ENCODE data around the gene CLDN4. TPM values are rescaled to one million over a fixed set of nuclear protein-coding genes. Genes with fewer than 3 reads are reported as not detected.

CLDN4 gene
- total RNA-seq, 4 donors from 2014 or later, result 208 to 533 (median 298) TPM

DNA sequence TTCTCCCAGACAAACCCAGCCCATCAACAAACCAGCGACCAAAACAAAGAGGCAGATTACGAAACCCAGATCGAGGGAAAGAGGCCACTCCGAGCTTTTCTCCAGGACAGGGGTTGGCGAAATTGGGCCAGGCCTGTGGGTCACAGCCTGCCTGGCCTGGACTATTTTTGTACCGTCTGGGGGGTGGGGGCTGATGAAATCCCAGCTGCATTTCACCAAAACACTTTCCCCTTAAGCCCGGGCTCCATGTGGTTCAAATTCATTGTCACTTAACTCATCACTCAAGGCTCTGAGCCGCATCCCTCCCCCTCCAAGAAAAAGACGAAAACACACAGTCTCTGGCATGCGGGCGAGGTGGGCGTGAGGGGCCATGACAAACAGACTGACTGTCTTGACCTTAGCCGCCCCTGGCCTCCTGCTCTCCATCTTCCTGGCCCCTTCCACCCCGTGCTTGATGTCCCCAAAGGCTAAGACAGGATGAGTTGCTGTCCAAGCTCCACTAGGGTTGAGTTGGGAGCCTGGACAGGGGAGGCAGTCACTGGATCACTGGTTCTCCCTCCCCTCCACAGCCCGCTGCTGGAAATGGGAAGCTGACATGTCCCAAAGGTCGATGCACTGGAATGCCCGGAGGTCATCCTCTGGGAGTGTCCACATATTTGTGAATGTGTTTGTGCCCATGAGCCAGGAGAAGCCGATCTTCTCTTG is 49.3 kb downstream of the CLDN4 start:
- DNase-seq (ENCODE audit: low spot score in 2 of 2), result peak; percentile 78 to 95
- WGBS, 2 donors, result 40 to 43% methylated on average over 17 to 18 of the region's 18 CpGs
- intact Hi-C loops (cut with DNase I; ENCODE audit: low total_unique reads), result no loop called here
- H3K4me3 ChIP-seq (ENCODE audit: low read depth, poor library complexity, severe bottlenecking), result no peak overlapping the region
- TF ChIP-seq, protein P1, sequence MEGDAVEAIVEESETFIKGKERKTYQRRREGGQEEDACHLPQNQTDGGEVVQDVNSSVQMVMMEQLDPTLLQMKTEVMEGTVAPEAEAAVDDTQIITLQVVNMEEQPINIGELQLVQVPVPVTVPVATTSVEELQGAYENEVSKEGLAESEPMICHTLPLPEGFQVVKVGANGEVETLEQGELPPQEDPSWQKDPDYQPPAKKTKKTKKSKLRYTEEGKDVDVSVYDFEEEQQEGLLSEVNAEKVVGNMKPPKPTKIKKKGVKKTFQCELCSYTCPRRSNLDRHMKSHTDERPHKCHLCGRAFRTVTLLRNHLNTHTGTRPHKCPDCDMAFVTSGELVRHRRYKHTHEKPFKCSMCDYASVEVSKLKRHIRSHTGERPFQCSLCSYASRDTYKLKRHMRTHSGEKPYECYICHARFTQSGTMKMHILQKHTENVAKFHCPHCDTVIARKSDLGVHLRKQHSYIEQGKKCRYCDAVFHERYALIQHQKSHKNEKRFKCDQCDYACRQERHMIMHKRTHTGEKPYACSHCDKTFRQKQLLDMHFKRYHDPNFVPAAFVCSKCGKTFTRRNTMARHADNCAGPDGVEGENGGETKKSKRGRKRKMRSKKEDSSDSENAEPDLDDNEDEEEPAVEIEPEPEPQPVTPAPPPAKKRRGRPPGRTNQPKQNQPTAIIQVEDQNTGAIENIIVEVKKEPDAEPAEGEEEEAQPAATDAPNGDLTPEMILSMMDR (IDR thresholded peaks at IDR 0.05), result no peak
- TF ChIP-seq POLR2A (IDR thresholded peaks at IDR 0.05), result no peak

DNA sequence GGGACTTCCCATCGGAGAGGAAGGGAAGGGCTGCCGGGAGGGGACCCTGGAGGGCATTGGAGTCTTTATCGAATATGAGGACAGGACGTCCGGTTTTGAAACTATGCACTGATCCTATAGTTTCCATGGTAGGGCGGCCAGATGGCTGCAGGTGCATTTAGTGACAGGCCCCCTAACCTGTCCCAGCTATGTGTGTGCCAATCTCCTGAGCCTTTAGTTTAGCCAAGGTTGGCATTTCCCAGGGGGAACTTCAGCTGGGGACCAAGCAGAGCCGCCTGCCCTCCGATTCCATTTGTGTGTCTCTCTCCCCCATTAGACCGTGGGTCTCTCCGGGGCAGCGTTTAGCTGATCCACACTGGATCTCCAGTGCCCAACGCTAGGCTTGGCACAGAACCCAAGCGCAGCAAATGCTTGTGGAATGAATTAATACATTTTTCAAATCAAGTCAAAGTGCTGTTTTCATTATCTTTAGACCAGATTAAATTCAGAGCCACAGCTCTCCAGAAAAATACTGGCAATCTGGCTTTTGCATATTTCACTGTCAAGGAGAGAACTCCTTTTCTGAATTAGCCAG is 50.0 kb downstream of the CLDN4 start:
- 30 to 33% methylated on average over 13 of the region's 13 CpGs for WGBS, 2 donors
- no peak for TF ChIP-seq POLR2A (IDR thresholded peaks at IDR 0.05)
- TF ChIP-seq, protein P1 (IDR thresholded peaks at IDR 0.05), result no peak
- DNase-seq (ENCODE audit: low spot score in 2 of 2), result no peak
- intact Hi-C loops (cut with DNase I; ENCODE audit: low total_unique reads), result no loop called here
- H3K4me3 ChIP-seq (ENCODE audit: low read depth, poor library complexity, severe bottlenecking), result no peak overlapping the region

DNA sequence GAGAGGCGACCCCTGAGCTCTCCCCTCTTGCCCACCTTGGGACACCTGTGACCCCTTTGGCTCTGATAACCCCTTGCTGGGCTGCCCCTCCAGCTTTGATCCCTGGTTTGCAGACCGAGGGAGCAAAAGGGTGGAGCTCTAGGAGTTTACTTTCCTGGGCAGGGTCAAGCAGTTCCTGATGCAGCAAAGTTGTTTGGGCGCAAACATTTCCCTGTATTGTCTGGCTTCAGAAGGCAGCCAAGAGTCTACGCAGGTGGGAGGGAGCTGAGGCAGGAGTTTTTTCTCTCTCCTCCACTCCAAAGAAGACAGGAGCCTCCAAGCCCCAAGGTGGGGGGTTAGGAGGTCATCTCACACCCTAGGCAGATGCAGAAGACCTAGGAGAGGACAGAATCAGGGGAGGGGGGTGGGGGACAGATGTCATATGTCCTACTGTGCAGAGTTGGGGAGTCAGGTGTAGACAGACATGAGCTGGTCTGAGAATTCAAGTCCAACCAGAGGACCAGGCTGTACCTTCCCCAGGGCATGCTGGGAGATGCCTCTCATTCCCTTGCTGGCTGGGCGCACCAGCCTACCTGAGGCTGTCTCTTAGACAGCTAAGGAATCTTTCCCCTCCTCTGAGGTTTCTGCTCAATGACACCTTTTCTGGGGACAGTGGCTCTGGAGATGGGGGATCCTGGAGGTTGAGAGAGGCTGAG is 50.7 kb downstream of the CLDN4 start:
- H3K4me3 ChIP-seq (ENCODE audit: low read depth, poor library complexity, severe bottlenecking), result no peak overlapping the region
- DNase-seq (ENCODE audit: low spot score in 2 of 2), result no peak
- 22 to 33% methylated on average over 5 of the region's 5 CpGs for WGBS, 2 donors
- no peak for TF ChIP-seq POLR2A (IDR thresholded peaks at IDR 0.05)
- TF ChIP-seq, protein P1 (IDR thresholded peaks at IDR 0.05), result no peak
- intact Hi-C loops (cut with DNase I; ENCODE audit: low total_unique reads), result no loop called here

DNA sequence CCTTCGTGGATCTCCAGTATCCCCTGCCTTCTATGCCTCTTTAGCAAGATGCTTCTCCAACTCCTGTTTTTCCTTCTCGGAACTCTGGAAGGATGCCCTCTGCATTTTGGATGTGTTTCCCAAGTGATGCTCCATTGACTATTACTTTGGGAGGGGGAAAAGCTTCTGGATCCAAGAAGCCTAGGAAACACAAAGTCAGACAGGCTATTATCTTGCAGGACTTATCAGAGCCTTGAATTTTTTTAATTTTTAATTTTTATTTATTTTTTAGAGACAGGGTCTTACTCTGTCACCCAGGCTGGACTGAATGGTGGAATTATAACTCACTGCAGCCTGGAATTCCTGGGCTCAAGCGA is 51.2 kb downstream of the CLDN4 start:
- intact Hi-C loops (cut with DNase I; ENCODE audit: low total_unique reads), result no loop called here
- TF ChIP-seq, protein P1 (IDR thresholded peaks at IDR 0.05), result no peak
- TF ChIP-seq POLR2A (IDR thresholded peaks at IDR 0.05), result no peak
- 75 to 91% methylated on average over 3 of the region's 3 CpGs for WGBS, 2 donors
- H3K4me3 ChIP-seq (ENCODE audit: low read depth, poor library complexity, severe bottlenecking), result no peak overlapping the region
- no peak for DNase-seq (ENCODE audit: low spot score in 2 of 2)

Other genes starting within 250 kb of the CLDN4 start
- 10 to 100 TPM in 1 of 4 donors, 1 to 10 TPM in 3; 1.3 to 12.0 (median 5.6) TPM for gene MLXIPL, start 206.5 kb upstream of the CLDN4 start, total RNA-seq
- 1 to 10 TPM; 2.4 to 6.9 (median 4.1) TPM for gene VPS37D, start 163.2 kb upstream of the CLDN4 start, total RNA-seq
- gene DNAJC30, start 147.5 kb upstream of the CLDN4 start, total RNA-seq, result 1 to 10 TPM; 3.4 to 6.1 (median 4.1) TPM
- 10 to 100 TPM; 46.3 to 57.8 (median 53.2) TPM for gene BUD23, start 147.4 kb upstream of the CLDN4 start, total RNA-seq
- 1 to 10 TPM; 2.9 to 9.2 (median 4.6) TPM for gene STX1A, start 111.3 kb upstream of the CLDN4 start, total RNA-seq
- 10 to 100 TPM; 24.9 to 29.0 (median 26.3) TPM for gene ABHD11, start 92.2 kb upstream of the CLDN4 start, total RNA-seq
- 10 to 100 TPM; 11.8 to 24.3 (median 19.3) TPM for gene CLDN3, start 60.7 kb upstream of the CLDN4 start, total RNA-seq
- 1 to 10 TPM; 2.0 to 7.4 (median 4.3) TPM for gene METTL27, start 11.5 kb downstream of the CLDN4 start, total RNA-seq
- gene TMEM270, start 30.2 kb downstream of the CLDN4 start, total RNA-seq, result not detected
- gene ELN, start 197.2 kb downstream of the CLDN4 start, total RNA-seq, result 10 to 100 TPM in 3 of 4 donors, 1 to 10 TPM in 1; 5.6 to 96.2 (median 32.4) TPM

All from lower leg skin (tissue), 4 donors.